Neural cell (in vitro differentiated cells): Measurements from ENCODE around the gene TNFRSF4. TPM values are rescaled to one million over a fixed set of nuclear protein-coding genes. Genes with fewer than 3 reads are reported as not detected.

Experiments used
- H2AFZ ChIP-seq: fragments of 200-600, 300-800 bp; sonication (generic), shearing (Covaris generic); 2 replicates; pipeline ENCODE4 v1.6.0; 2014; ENCODE audit warnings: low read depth, mild to moderate bottlenecking, antibody characterized with exemption, low read length, moderate library complexity
- H3F3A ChIP-seq: fragments of 200-600 bp; shearing (Covaris generic); 2 replicates; pipeline ENCODE4 v1.6.1; 2016; ENCODE audit warnings: mild to moderate bottlenecking, moderate library complexity, mixed read lengths, antibody characterized with exemption, low read length; ENCODE audit not compliant: insufficient read depth, poor library complexity, severe bottlenecking
- H3K27ac ChIP-seq: fragments of 200-600, 300-800 bp; sonication (generic), shearing (Covaris generic); 2 replicates; pipeline ENCODE4 v1.5.1; 2014; ENCODE audit warnings: mild to moderate bottlenecking, low read length, moderate library complexity
- H3K27me3 ChIP-seq: fragments of 300-800, 200-600 bp; sonication (generic), shearing (Covaris generic); 2 replicates; pipeline ENCODE4 v1.6.0; 2014; ENCODE audit warnings: mild to moderate bottlenecking, low read depth, low read length, moderate library complexity; ENCODE audit not compliant: insufficient read depth
- H3K36me3 ChIP-seq: fragments of 300-800, 200-600 bp; sonication (generic), shearing (Covaris generic); 2 replicates; pipeline ENCODE4 v1.5.1; 2014; ENCODE audit warnings: mild to moderate bottlenecking, antibody characterized with exemption, low read length, moderate library complexity; ENCODE audit not compliant: insufficient read depth
- H3K4me2 ChIP-seq: fragments of 300-800, 200-600 bp; sonication (generic), shearing (Covaris generic); 2 replicates; pipeline ENCODE4 v1.6.0; 2014; ENCODE audit warnings: mild to moderate bottlenecking, low read length
- H3K4me3 ChIP-seq: fragments of 300-800, 200-600 bp; sonication (generic), shearing (Covaris generic); 2 replicates; pipeline ENCODE4 v1.5.1; 2014; ENCODE audit warnings: mild to moderate bottlenecking, low read length, moderate library complexity
- H3K79me2 ChIP-seq: fragments of 200-600 bp; shearing (Covaris generic); replicated peaks from 2 replicates; pipeline ENCODE4 v1.6.0; 2014; ENCODE audit warnings: mild to moderate bottlenecking, low read length, moderate library complexity; ENCODE audit not compliant: insufficient read depth
- H3K9ac ChIP-seq: fragments of 300-800, 200-600 bp; sonication (generic), shearing (Covaris generic); 2 replicates; pipeline ENCODE4 v1.6.1; 2016; ENCODE audit warnings: mild to moderate bottlenecking, low read length, mixed read lengths
- H3K9me2 ChIP-seq: fragments of 200-600 bp; shearing (Covaris generic); 2 replicates; pipeline ENCODE4 v1.6.1; 2016; ENCODE audit warnings: mild to moderate bottlenecking, low read length, mixed read lengths; ENCODE audit not compliant: insufficient read depth
- H3K9me3 ChIP-seq: fragments of 200-600, 300-800 bp; sonication (generic), shearing (Covaris generic); 2 replicates; pipeline ENCODE4 v1.6.1; 2016; ENCODE audit warnings: mild to moderate bottlenecking, mixed run types, low read length, moderate library complexity, mixed read lengths
- H4K20me1 ChIP-seq: fragments of 200-600 bp; shearing (Covaris generic); 2 replicates; pipeline ENCODE4 v1.6.1; 2016; ENCODE audit warnings: mild to moderate bottlenecking, mixed run types; ENCODE audit not compliant: insufficient read depth
- EP300 ChIP-seq: fragments of 450-650 bp; conservative IDR thresholded peaks from 2 replicates; pipeline ENCODE4 v1.6.1; 2014; ENCODE audit warnings: antibody characterized with exemption, mild to moderate bottlenecking, moderate library complexity; ENCODE audit not compliant: poor library complexity, severe bottlenecking
- EZH2 ChIP-seq: fragments of 200-600, 300-800 bp; shearing (Covaris generic), sonication (generic); IDR thresholded peaks from 2 replicates; pipeline ENCODE4 v1.6.1; 2014; ENCODE audit warnings: antibody characterized with exemption, low read length, borderline replicate concordance, mild to moderate bottlenecking; ENCODE audit not compliant: insufficient read depth, poor library complexity, severe bottlenecking
- MXI1 ChIP-seq: fragments of 450-650 bp; conservative IDR thresholded peaks from 2 replicates; pipeline ENCODE4 v1.6.1; 2014; ENCODE audit warnings: antibody characterized with exemption, mild to moderate bottlenecking; ENCODE audit not compliant: poor library complexity, severe bottlenecking
- POLR2AphosphoS5 ChIP-seq: IDR thresholded peaks from 2 replicates; pipeline ENCODE4 v1.6.1; 2012
- RAD21 ChIP-seq: fragments of 450-650 bp; conservative IDR thresholded peaks from 2 replicates; pipeline ENCODE4 v1.6.1; 2014; ENCODE audit warnings: antibody characterized with exemption, mild to moderate bottlenecking, moderate library complexity
- SMC3 ChIP-seq: fragments of 450-650 bp; conservative IDR thresholded peaks from 2 replicates; pipeline ENCODE4 v1.6.1; 2014; ENCODE audit warnings: antibody characterized with exemption, mild to moderate bottlenecking, moderate library complexity; ENCODE audit not compliant: poor library complexity
- TAF1 ChIP-seq: IDR thresholded peaks from 2 replicates; pipeline ENCODE4 v1.6.1; 2012; ENCODE audit warnings: low read depth
- polyA plus RNA-seq: library from polyadenylated mRNA; depleted of rRNA; stranded (reverse); fragments of >200 nt; gene quantifications from 2 replicates; pipeline ENCODE4 v1.2.3, GENCODE V29; 2014
- TF ChIP-seq, protein P1 (sequence below): IDR thresholded peaks from 2 replicates; pipeline ENCODE4 v1.6.1; 2012; ENCODE audit warnings: borderline replicate concordance
- TF ChIP-seq, protein P2 (sequence below): fragments of 450-650 bp; IDR thresholded peaks from 2 replicates; pipeline ENCODE4 v1.5.1; 2014; ENCODE audit warnings: antibody characterized with exemption, mild to moderate bottlenecking, moderate library complexity; ENCODE audit not compliant: poor library complexity, severe bottlenecking

Gene TNFRSF4
- polyA plus RNA-seq, 1 donor from 2014 or later = not detected

DNA sequence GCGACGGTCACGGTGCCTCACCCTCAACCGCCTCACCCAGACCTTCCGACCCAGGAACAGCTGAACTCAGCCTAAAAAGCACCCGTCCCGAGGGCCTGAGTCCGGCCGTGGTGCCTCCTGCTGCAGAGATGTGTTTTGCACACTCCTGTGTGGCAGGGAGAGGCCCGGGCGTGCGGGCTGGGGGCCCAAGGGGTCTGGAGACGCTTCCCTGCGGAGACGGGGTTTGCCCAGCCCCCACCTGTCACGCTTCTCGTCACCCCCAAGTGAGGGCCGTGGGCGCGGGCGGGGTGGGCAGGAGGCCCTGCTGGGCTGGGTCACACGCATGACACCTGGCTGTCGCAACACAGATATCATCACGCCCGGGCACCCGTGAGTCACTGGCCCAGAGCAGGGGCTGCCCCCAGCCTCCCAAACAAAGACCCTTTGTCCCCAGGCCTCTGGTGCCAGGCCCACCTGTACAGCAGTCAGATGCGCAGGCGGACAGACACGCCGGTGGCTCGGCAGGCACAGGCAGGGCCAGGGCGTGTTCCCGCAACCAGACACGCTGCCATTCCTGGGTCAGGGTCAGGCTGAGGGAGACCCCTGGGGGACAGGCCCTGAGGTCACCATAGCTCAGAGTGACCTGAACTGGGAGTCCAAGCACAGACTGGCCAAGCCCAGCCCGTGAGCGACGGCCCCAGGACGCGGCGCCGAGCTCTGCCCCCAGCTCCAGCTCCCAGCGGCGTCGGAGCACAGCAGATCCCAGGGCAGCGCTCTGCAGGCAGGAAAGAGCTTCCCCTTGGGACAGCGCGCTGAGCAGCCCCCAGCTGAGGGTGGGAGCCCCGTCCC lies 24.1 kb upstream of the TNFRSF4 start:
- Histone ChIP-seq H3K27ac (no peak overlapping the region), H3F3A (no peaks in the 10 kb centered on the region), H3K9me2 (no peaks in the 10 kb centered on the region), H3K27me3 (no peaks in the 10 kb centered on the region), H3K4me2 (no peak overlapping the region), H4K20me1 (no peaks in the 10 kb centered on the region), H3K9ac (no peak overlapping the region), H2AFZ (no peak overlapping the region), H3K9me3 (no peaks in the 10 kb centered on the region), H3K79me2 (no peaks in the 10 kb centered on the region), H3K36me3 (no peaks in the 10 kb centered on the region), H3K4me3 (no peak overlapping the region)
- TF ChIP-seq SMC3 = no peak
- TF ChIP-seq, protein P1, sequence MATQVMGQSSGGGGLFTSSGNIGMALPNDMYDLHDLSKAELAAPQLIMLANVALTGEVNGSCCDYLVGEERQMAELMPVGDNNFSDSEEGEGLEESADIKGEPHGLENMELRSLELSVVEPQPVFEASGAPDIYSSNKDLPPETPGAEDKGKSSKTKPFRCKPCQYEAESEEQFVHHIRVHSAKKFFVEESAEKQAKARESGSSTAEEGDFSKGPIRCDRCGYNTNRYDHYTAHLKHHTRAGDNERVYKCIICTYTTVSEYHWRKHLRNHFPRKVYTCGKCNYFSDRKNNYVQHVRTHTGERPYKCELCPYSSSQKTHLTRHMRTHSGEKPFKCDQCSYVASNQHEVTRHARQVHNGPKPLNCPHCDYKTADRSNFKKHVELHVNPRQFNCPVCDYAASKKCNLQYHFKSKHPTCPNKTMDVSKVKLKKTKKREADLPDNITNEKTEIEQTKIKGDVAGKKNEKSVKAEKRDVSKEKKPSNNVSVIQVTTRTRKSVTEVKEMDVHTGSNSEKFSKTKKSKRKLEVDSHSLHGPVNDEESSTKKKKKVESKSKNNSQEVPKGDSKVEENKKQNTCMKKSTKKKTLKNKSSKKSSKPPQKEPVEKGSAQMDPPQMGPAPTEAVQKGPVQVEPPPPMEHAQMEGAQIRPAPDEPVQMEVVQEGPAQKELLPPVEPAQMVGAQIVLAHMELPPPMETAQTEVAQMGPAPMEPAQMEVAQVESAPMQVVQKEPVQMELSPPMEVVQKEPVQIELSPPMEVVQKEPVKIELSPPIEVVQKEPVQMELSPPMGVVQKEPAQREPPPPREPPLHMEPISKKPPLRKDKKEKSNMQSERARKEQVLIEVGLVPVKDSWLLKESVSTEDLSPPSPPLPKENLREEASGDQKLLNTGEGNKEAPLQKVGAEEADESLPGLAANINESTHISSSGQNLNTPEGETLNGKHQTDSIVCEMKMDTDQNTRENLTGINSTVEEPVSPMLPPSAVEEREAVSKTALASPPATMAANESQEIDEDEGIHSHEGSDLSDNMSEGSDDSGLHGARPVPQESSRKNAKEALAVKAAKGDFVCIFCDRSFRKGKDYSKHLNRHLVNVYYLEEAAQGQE = no peak
- no peak for TF ChIP-seq TAF1
- no peak for TF ChIP-seq EZH2
- TF ChIP-seq, protein P2, sequence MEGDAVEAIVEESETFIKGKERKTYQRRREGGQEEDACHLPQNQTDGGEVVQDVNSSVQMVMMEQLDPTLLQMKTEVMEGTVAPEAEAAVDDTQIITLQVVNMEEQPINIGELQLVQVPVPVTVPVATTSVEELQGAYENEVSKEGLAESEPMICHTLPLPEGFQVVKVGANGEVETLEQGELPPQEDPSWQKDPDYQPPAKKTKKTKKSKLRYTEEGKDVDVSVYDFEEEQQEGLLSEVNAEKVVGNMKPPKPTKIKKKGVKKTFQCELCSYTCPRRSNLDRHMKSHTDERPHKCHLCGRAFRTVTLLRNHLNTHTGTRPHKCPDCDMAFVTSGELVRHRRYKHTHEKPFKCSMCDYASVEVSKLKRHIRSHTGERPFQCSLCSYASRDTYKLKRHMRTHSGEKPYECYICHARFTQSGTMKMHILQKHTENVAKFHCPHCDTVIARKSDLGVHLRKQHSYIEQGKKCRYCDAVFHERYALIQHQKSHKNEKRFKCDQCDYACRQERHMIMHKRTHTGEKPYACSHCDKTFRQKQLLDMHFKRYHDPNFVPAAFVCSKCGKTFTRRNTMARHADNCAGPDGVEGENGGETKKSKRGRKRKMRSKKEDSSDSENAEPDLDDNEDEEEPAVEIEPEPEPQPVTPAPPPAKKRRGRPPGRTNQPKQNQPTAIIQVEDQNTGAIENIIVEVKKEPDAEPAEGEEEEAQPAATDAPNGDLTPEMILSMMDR = no peak
- TF ChIP-seq EP300 = no peak
- TF ChIP-seq MXI1 = no peak
- TF ChIP-seq POLR2AphosphoS5 = no peak
- TF ChIP-seq RAD21 = no peak

DNA sequence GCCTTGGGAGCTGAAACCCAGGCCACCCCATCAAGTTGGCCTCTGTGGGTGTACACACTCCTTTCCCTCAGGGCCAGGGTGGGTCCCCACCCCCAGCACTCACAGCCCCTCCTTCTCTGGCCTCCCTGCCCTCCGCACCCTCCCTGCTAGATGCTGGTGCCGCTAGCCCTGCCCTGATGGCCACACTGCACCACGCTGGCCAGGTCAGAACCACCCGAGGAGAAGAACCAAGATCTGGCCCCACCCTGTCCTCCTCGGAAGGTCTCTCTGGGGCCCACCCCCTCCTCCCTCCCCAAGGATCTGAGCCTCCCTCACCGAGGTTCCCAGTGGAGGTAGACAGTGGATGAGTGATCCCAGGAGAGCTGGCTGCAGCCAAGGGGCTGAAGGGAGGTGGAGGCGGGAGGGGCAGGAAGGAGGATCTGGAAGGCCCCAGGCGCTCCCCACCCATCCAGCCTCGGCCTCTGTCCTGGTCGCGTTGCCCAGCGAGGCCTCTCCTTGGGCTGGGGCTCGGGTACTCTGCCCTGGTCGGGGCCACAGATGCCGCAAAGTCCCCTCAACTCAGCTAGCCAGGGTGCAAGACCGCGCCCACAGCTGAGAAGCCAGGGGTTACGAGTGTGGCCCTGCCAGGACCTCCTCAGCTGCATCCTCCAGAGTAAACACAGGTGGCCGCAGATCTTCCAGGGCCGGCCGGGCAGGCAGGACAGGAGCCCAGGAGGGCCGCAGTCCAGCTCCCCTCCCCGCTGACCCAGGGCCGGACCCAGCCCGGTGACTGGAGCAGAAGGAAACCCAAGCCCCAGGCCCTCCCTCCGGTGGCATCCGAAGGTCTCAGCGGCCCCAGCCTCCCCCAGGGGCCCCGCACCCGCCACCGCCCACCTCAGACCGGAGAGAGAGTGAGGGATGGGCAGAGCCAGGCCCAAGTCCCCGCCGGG lies 23.3 kb upstream of the TNFRSF4 start:
- H3K4me2 ChIP-seq = no peak overlapping the region
- H3K36me3 ChIP-seq = no peaks in the 10 kb centered on the region
- TF ChIP-seq SMC3 = no peak
- no peak for TF ChIP-seq EP300
- TF ChIP-seq, protein P1 = no peak
- no peak for TF ChIP-seq EZH2
- TF ChIP-seq MXI1 = no peak
- TF ChIP-seq, protein P2 = no peak
- TF ChIP-seq POLR2AphosphoS5 = no peak
- TF ChIP-seq RAD21 = no peak
- no peak for TF ChIP-seq TAF1
- H3K9ac ChIP-seq = no peak overlapping the region
- no peaks in the 10 kb centered on the region for H4K20me1 ChIP-seq
- no peak overlapping the region for H2AFZ ChIP-seq
- H3K4me3 ChIP-seq = no peak overlapping the region
- H3K27ac ChIP-seq = no peak overlapping the region
- H3K79me2 ChIP-seq = peaks cover 3% of the 10 kb centered on the region
- H3K27me3 ChIP-seq = no peaks in the 10 kb centered on the region
- no peaks in the 10 kb centered on the region for H3K9me2 ChIP-seq
- H3K9me3 ChIP-seq = no peaks in the 10 kb centered on the region
- no peaks in the 10 kb centered on the region for H3F3A ChIP-seq
